NCI-H82 treated with DMSO at 0.1 percent for 48 hours (cell line): ENCODE data around the gene ZFTA.

Experiments
- DNase-seq: peaks from one replicate; lab custom pipeline; 2025; ENCODE audit not compliant: unreplicated experiment; lab: John Stamatoyannopoulos, UW

Gene ZFTA

GRCh38 chr11:63756919-63757761 lies 11.4 kb downstream of the ZFTA start:
- no peak for DNase-seq

- DNase-seq, result no peak
Observed at GRCh38 chr11:63749624-63750023, 19.0 kb downstream of the ZFTA start.

- DNase-seq, result no peak
Observed at GRCh38 chr11:63747011-63747410, 21.6 kb downstream of the ZFTA start.

- DNase-seq, result no peak
Observed at GRCh38 chr11:63745304-63746170, 23.0 kb downstream of the ZFTA start.

- peak; percentile 8 for DNase-seq
Observed at GRCh38 chr11:63738720-63739360, 29.7 kb downstream of the ZFTA start.

GRCh38 chr11:63737718-63738117 lies 30.9 kb downstream of the ZFTA start:
- DNase-seq, result no peak

DNA sequence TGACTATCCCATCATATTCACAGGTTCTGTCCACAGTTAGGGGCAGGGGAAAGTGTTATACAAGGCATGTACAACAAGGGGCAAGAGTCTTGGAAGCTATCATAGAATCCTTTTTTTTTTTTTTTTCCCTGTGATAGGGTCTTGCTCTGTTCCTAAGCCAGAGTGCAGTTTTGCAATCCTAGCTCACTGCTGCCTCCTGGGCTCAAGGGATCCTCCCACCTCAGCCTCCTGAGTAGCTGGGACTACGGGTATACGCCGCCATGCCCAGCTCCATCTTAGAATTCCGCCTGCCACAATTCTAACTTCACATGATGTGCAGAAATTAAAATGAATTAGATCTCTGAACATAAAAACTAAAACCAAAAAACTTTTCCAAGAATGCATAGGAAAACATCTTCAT lies 31.7 kb downstream of the ZFTA start:
- DNase-seq, result no peak

DNA sequence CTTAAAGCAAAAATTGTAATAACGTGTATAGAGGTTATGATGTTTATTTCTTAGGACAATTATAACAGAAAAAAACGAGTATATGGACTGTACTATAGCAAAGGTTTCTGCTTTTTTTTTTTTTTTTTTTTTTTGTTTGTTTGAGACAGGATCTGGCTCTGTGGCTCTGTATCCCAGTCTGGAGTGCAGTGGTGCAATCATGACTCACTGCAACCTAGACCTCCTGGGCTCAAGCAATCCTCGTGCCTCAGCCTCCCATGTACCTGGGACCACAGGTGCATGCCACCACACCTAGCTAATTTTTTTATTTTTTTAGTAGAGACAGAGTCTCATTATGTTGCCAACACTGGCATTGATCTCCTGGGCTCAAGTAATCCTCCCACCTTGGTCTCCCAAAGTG lies 39.2 kb downstream of the ZFTA start:
- DNase-seq, result no peak

- DNase-seq, result no peak
Observed at GRCh38 chr11:63720611-63721010, 48.0 kb downstream of the ZFTA start.

GRCh38 chr11:63719987-63720386 lies 48.6 kb downstream of the ZFTA start:
- DNase-seq, result no peak

DNA sequence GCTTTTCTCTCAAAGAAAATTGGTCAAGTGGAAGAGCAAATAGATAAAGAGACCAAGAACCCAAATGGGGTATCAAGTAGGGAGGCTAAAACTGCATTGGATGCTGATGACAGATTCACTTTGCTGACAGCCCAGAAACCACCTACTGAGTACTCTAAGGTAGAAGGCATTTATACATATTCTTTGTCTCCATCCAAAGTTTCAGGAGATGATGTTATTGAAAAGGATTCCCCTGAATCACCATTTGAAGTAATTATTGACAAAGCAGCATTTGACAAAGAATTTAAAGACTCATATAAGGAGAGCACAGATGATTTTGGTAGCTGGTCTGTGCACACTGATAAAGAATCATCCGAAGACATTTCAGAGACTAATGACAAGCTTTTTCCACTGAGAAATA lies 49.6 kb downstream of the ZFTA start:
- DNase-seq, result no peak
